SK-N-SH (cell line): ENCODE data around the gene UBE3B. TPM values are rescaled to one million over a fixed set of nuclear protein-coding genes. Genes with fewer than 3 reads are reported as not detected.

Experiments used
- CTCF ChIA-PET: fragments of 300-600, 350-600 bp; formaldehyde crosslinking; extraction: SDS; loops from one replicate; lab custom pipeline; 2021; lab: Yijun Ruan, JAX
- POLR2A ChIA-PET: fragments of 350-600 bp; sonication (Branson Sonifier 250); formaldehyde crosslinking; extraction: SDS; loops from one replicate; lab custom pipeline; 2020; ENCODE audit warnings: antibody characterized with exemption, inconsistent platforms; lab: Yijun Ruan, JAX
- DNase-seq: peaks from one replicate; pipeline ENCODE4 v3.0.0; 2012
- H2AFZ ChIP-seq: fragments of 200-600 bp; sonication (generic); 2 replicates; pipeline ENCODE4 v1.8.1; 2016; ENCODE audit warnings: antibody characterized with exemption, mild to moderate bottlenecking, low read depth
- H3F3A ChIP-seq: fragments of 200-600 bp; sonication (generic); replicated peaks from 2 replicates; pipeline ENCODE3; 2016; ENCODE audit warnings: antibody characterized with exemption, mild to moderate bottlenecking; ENCODE audit not compliant: insufficient read depth
- H3K27ac ChIP-seq, 2 experiments: fragments of 200-500 bp in 1 of 2; fragments of 200-600 bp in 1 of 2; sonication (Bioruptor generic) in 1 of 2; sonication (generic), shearing (Covaris generic) in 1 of 2; 2 replicates each; pipeline versions ENCODE4 v1.5.1 to v1.6.1; 2014 to 2016; ENCODE audit warnings: low read depth in 2 of 2, inconsistent platforms in 1 of 2, low read length in 1 of 2, mild to moderate bottlenecking in 1 of 2, mixed read lengths in 1 of 2
- H3K27me3 ChIP-seq: fragments of 200-600 bp; sonication (generic), shearing (Covaris generic); 2 replicates; pipeline ENCODE4 v1.6.1; 2016; ENCODE audit warnings: mixed run types; ENCODE audit not compliant: insufficient read depth
- H3K36me3 ChIP-seq, 2 experiments: fragments of 200-500 bp in 1 of 2; fragments of 200-600 bp in 1 of 2; sonication (Bioruptor generic) in 1 of 2; sonication (generic) in 1 of 2; replicated peaks in 1 of 2; 2 replicates each; pipeline versions ENCODE3 to v1.5.1; 2014 to 2016; ENCODE audit warnings: low read length in 1 of 2, mild to moderate bottlenecking in 1 of 2; ENCODE audit not compliant: insufficient read depth in 2 of 2, control insufficient read depth in 1 of 2
- H3K4me1 ChIP-seq, 2 experiments: fragments of 200-500 bp in 1 of 2; fragments of 200-600 bp in 1 of 2; sonication (Bioruptor generic) in 1 of 2; sonication (generic), shearing (Covaris generic) in 1 of 2; 2 replicates each; pipeline versions ENCODE4 v1.5.1 to v1.6.1; 2014 to 2016; ENCODE audit warnings: low read depth in 1 of 2, low read length in 1 of 2, mixed run types in 1 of 2; ENCODE audit not compliant: insufficient read depth in 2 of 2, control insufficient read depth in 1 of 2
- H3K4me2 ChIP-seq: fragments of 200-600 bp; sonication (generic), shearing (Covaris generic); 2 replicates; pipeline ENCODE4 v1.6.1; 2017; ENCODE audit warnings: mixed run types
- H3K4me3 ChIP-seq, 2 experiments: fragments of 200-500 bp in 1 of 2; fragments of 200-600 bp in 1 of 2; sonication (Bioruptor generic) in 1 of 2; sonication (generic), shearing (Covaris generic) in 1 of 2; 2 replicates each; pipeline versions ENCODE4 v1.5.1 to v1.8.1; 2014 to 2016; ENCODE audit warnings: low read depth in 2 of 2, inconsistent platforms in 1 of 2, low read length in 1 of 2, mild to moderate bottlenecking in 1 of 2, mixed read lengths in 1 of 2, moderate library complexity in 1 of 2
- H3K79me2 ChIP-seq: fragments of 200-600 bp; sonication (generic); 2 replicates; pipeline ENCODE4 v1.8.1; 2017; ENCODE audit warnings: mild to moderate bottlenecking; ENCODE audit not compliant: insufficient read depth
- H3K9ac ChIP-seq: fragments of 200-600 bp; sonication (generic); 2 replicates; pipeline ENCODE4 v1.6.1; 2017; ENCODE audit warnings: mixed run types
- H3K9me2 ChIP-seq: fragments of 200-600 bp; sonication (generic); 2 replicates; pipeline ENCODE4 v1.6.1; 2017; ENCODE audit warnings: mixed run types
- H3K9me3 ChIP-seq: fragments of 200-600 bp; sonication (generic); 2 replicates; pipeline ENCODE4 v1.6.1; 2017; ENCODE audit warnings: mixed run types, mild to moderate bottlenecking, moderate library complexity
- H4K20me1 ChIP-seq: fragments of 200-600 bp; sonication (generic); 2 replicates; pipeline ENCODE4 v1.6.1; 2017; ENCODE audit warnings: mild to moderate bottlenecking, mixed run types; ENCODE audit not compliant: insufficient read depth
- CHD2 ChIP-seq: fragments of 150-350 bp; IDR thresholded peaks from 2 replicates; pipeline ENCODE4 v1.6.1; 2018; ENCODE audit warnings: low read length; ENCODE audit not compliant: partially characterized antibody
- ELF1 ChIP-seq: IDR thresholded peaks from 2 replicates; pipeline ENCODE4 v1.4.0; 2012
- FOXJ3 ChIP-seq: sonication (generic); formaldehyde crosslinking; IDR thresholded peaks from 2 replicates; pipeline ENCODE4 v1.5.1; 2020; ENCODE audit warnings: mild to moderate bottlenecking, missing genetic modification reagents
- GABPA ChIP-seq: IDR thresholded peaks from 2 replicates; pipeline ENCODE4 v1.4.0; 2012; ENCODE audit warnings: low read depth, mild to moderate bottlenecking
- MAX ChIP-seq: IDR thresholded peaks from 2 replicates; pipeline ENCODE4 v1.4.0; 2012; ENCODE audit warnings: low read depth
- MEF2A ChIP-seq: IDR thresholded peaks from 2 replicates; pipeline ENCODE4 v1.4.0; 2012; ENCODE audit warnings: low read depth, borderline replicate concordance
- MXI1 ChIP-seq: IDR thresholded peaks from 2 replicates; pipeline ENCODE4 v1.6.1; 2012; ENCODE audit warnings: mild to moderate bottlenecking, low read depth, low read length, improper control_type of control experiment
- NRF1 ChIP-seq: IDR thresholded peaks from 2 replicates; pipeline ENCODE4 v1.6.1; 2012; ENCODE audit warnings: low read depth, mild to moderate bottlenecking, low read length
- RAD21 ChIP-seq: IDR thresholded peaks from 2 replicates; pipeline ENCODE4 v1.6.1; 2012; ENCODE audit warnings: mild to moderate bottlenecking, low read length
- RCOR1 ChIP-seq: fragments of 150-350 bp; IDR thresholded peaks from 2 replicates; pipeline ENCODE4 v1.6.1; 2017; ENCODE audit warnings: antibody characterized with exemption, low read length
- RFX5 ChIP-seq: IDR thresholded peaks from 2 replicates; pipeline ENCODE4 v1.6.1; 2012; ENCODE audit warnings: mild to moderate bottlenecking, improper control_type of control experiment, low read length
- SMC3 ChIP-seq: IDR thresholded peaks from 2 replicates; pipeline ENCODE4 v1.6.1; 2012; ENCODE audit warnings: low read depth, low read length, improper control_type of control experiment
- TEAD4 ChIP-seq: IDR thresholded peaks from 2 replicates; pipeline ENCODE4 v1.4.0; 2012; ENCODE audit warnings: mild to moderate bottlenecking, borderline replicate concordance; ENCODE audit not compliant: insufficient read depth
- YY1 ChIP-seq: IDR thresholded peaks from 2 replicates; pipeline ENCODE4 v1.4.0; 2012; ENCODE audit warnings: low read depth, mild to moderate bottlenecking
- ZBTB33 ChIP-seq: IDR thresholded peaks from 2 replicates; pipeline ENCODE4 v1.4.0; 2012; ENCODE audit warnings: low read depth, borderline replicate concordance
- WGBS: methylation state at CpG from one replicate; pipeline ENCODE4 v1.1.6; 2017; ENCODE audit warnings: low lambda C conversion rate; 5-methylcytosine and 5-hydroxymethylcytosine counted together
- polyA plus RNA-seq, 3 experiments: library from polyadenylated mRNA; depleted of rRNA; stranded (reverse); fragments of >200 nt; gene quantifications; 2 replicates each; pipeline ENCODE4 v1.2.3, GENCODE V29; 2012

UBE3B gene
- polyA plus RNA-seq, 1 of the 3 experiments (the other 2 are of a cell fraction), result 28.6 TPM

DNA sequence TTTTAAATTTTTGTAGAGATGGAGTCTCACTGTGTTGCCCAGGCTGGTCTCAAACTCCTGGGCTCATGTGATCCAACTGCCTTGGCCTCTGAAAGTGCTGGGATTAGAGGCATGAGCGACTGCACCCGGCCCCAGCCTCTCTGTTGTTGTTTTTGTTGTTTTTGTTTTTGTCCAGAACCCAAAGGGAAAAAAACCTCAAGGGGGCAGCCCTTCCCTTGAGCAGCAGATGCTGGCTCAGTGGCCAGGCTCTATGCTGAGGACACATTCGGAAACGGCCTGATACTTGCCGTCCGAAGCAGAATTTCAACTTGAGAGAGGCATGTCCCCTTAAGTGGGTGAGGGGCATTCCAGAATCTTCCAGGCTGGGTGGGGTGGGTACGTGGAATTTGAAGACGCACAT lies 102.8 kb downstream of the UBE3B start:
- Histone ChIP-seq H3K27ac (no peak overlapping the region), H3K36me3 (peaks cover 10 to 38% of the 10 kb centered on the region in 2 experiments), H3K9me3 (no peaks in the 10 kb centered on the region), H3K9ac (no peak overlapping the region), H3K4me2 (no peak overlapping the region), H3K9me2 (no peaks in the 10 kb centered on the region), H4K20me1 (no peaks in the 10 kb centered on the region), H3K4me1 (peaks cover 0 to 4% of the 10 kb centered on the region in 2 experiments; a peak in 1 of 4 replicates), H3K4me3 (no peak overlapping the region), H2AFZ (no peak overlapping the region), H3F3A (no peaks in the 10 kb centered on the region), H3K27me3 (no peaks in the 10 kb centered on the region), H3K79me2 (no peaks in the 10 kb centered on the region)
- no peak for TF ChIP-seq TEAD4
- peak; percentile 54 for TF ChIP-seq RAD21
- WGBS, result 88% methylated on average over 8 of the region's 8 CpGs
- CTCF ChIA-PET, result no interaction called here
- POLR2A ChIA-PET, result no interaction called here
- DNase-seq, result no peak

DNA sequence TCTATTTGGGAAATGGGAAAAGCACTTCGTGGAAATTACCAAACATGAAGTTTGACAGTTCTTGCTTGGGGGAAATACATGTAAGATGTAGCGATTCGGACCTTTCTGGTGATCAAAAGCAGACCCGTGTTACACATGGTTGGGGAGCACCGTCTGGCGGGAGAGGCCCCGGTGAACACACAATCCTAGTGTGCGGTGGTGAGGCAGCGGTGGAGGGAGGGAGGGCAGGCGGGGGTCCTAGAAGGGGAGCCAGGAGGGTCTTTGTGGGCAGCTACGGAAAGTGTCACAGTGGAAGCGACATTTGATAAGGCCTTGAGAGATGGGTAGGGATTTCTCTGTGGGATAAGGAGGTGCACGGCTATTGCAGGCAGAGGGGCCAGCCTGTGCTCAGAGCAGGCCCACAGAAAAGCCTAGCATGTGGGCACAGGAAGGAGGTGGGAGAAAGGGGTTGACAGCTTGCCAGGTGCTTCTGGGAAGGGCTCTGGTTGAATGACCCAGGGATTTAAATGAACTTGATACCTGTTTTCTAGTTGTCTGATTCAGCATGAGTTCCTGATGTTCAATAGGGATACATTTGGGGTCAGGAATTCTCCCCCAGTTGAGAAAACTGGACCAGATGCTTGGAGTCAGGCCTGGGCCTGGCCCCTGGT lies 103.4 kb downstream of the UBE3B start:
- Histone ChIP-seq H3K27me3 (no peaks in the 10 kb centered on the region), H3K9me2 (no peaks in the 10 kb centered on the region), H3K9me3 (no peaks in the 10 kb centered on the region), H3F3A (no peaks in the 10 kb centered on the region), H3K9ac (no peak overlapping the region), H3K4me3 (no peak overlapping the region), H3K27ac (no peak overlapping the region; a peak in 1 of 4 replicates), H3K4me2 (no peak overlapping the region), H3K36me3 (peaks cover 10 to 36% of the 10 kb centered on the region in 2 experiments), H3K79me2 (no peaks in the 10 kb centered on the region), H2AFZ (no peak overlapping the region), H3K4me1 (peaks cover 0 to 4% of the 10 kb centered on the region in 2 experiments; a peak in 1 of 4 replicates), H4K20me1 (no peaks in the 10 kb centered on the region)
- WGBS, result 91% methylated on average over 13 of the region's 13 CpGs
- POLR2A ChIA-PET, result no interaction called here
- no peak for TF ChIP-seq NRF1
- no peak for TF ChIP-seq ELF1
- no peak for TF ChIP-seq TEAD4
- no peak for TF ChIP-seq GABPA
- no peak for TF ChIP-seq YY1
- no peak for TF ChIP-seq FOXJ3
- TF ChIP-seq ZBTB33, result no peak
- TF ChIP-seq MXI1, result no peak
- TF ChIP-seq RAD21, result no peak
- no peak for TF ChIP-seq RCOR1
- no peak for TF ChIP-seq CHD2
- no peak for TF ChIP-seq RFX5
- no peak for TF ChIP-seq MAX
- TF ChIP-seq SMC3, result no peak
- TF ChIP-seq MEF2A, result no peak
- DNase-seq, result no peak
- CTCF ChIA-PET, result interaction anchor here (0.6 to 0.7 kb wide), 2 partner anchors 62 to 133 kb away, joined by 3 to 5 read pairs; no protein-coding TSS in a partner anchor
